MM.1S (cell line): ENCODE results near the gene CSNK1E.
A peak's percentile ranks its signal among the peaks of the same experiment; 100 is the strongest.

ENCODE experiments used
- DNase-seq: peaks from one replicate; pipeline ENCODE4 v3.0.0-alpha.2; 2015
- H2AFZ ChIP-seq: fragments of 300-600 bp; sonication (generic); 2 replicates; pipeline ENCODE4 v1.6.0; 2016; ENCODE audit warnings: antibody characterized with exemption, low read length
- H3F3A ChIP-seq: fragments of 300-600 bp; sonication (generic); 2 replicates; pipeline ENCODE4 v1.6.1; 2016; ENCODE audit warnings: mild to moderate bottlenecking, antibody characterized with exemption, low read length, moderate library complexity, mixed read lengths; ENCODE audit not compliant: insufficient read depth
- H3K27ac ChIP-seq: fragments of 300-600 bp; sonication (generic); 2 replicates; pipeline ENCODE4 v1.5.1; 2016; ENCODE audit warnings: mild to moderate bottlenecking, low read length
- H3K27me3 ChIP-seq: fragments of 300-600 bp; sonication (generic); replicated peaks from 2 replicates; pipeline ENCODE4 v1.6.0; 2016; ENCODE audit warnings: low read length; ENCODE audit not compliant: insufficient read depth
- H3K36me3 ChIP-seq: fragments of 300-600 bp; sonication (generic); replicated peaks from 2 replicates; pipeline ENCODE4 v1.6.1; 2016; ENCODE audit warnings: mild to moderate bottlenecking, low read length, mixed read lengths; ENCODE audit not compliant: insufficient read depth
- H3K4me1 ChIP-seq: fragments of 300-600 bp; sonication (generic); 2 replicates; pipeline ENCODE4 v1.6.1; 2016; ENCODE audit warnings: low read length, mixed read lengths
- H3K4me2 ChIP-seq: fragments of 300-600 bp; sonication (generic); 2 replicates; pipeline ENCODE4 v1.6.0; 2016; ENCODE audit warnings: low read depth, low read length
- H3K4me3 ChIP-seq: fragments of 300-600 bp; sonication (generic); 2 replicates; pipeline ENCODE4 v1.5.1; 2016; ENCODE audit warnings: low read length, mixed read lengths
- H3K79me2 ChIP-seq: fragments of 300-600 bp; sonication (generic); 2 replicates; pipeline ENCODE4 v1.6.1; 2016; ENCODE audit warnings: mixed run types, low read length, mixed read lengths
- H3K9ac ChIP-seq: fragments of 300-600 bp; sonication (generic); 2 replicates; pipeline ENCODE4 v1.6.1; 2016; ENCODE audit warnings: low read length, mixed read lengths
- H3K9me2 ChIP-seq: fragments of 300-600 bp; sonication (generic); replicated peaks from 2 replicates; pipeline ENCODE4 v1.6.1; 2016; ENCODE audit warnings: mild to moderate bottlenecking, low read length, mixed read lengths; ENCODE audit not compliant: insufficient read depth
- H3K9me3 ChIP-seq: fragments of 300-600 bp; sonication (generic); replicated peaks from 2 replicates; pipeline ENCODE4 v1.6.1; 2016; ENCODE audit warnings: mild to moderate bottlenecking, low read length, mixed read lengths; ENCODE audit not compliant: insufficient read depth
- H4K20me1 ChIP-seq: fragments of 300-600 bp; sonication (generic); 2 replicates; pipeline ENCODE4 v1.6.1; 2016; ENCODE audit warnings: mild to moderate bottlenecking, low read length, moderate library complexity, mixed read lengths; ENCODE audit not compliant: insufficient read depth
- CTCF ChIP-seq: fragments of 300-600 bp; sonication (generic); IDR thresholded peaks from 2 replicates; pipeline ENCODE4 v1.5.1; 2016; ENCODE audit warnings: antibody characterized with exemption, low read length, mixed read lengths
- EZH2 ChIP-seq: fragments of 300-600 bp; sonication (generic); optimal IDR thresholded peaks from 2 replicates; pipeline ENCODE3; 2017; ENCODE audit warnings: low read depth, mild to moderate bottlenecking, antibody characterized with exemption, low read length, mixed read lengths
- EZH2phosphoT487 ChIP-seq: fragments of 300-600 bp; sonication (generic); IDR thresholded peaks from 2 replicates; pipeline ENCODE4 v1.6.1; 2018; ENCODE audit warnings: antibody characterized with exemption, low read length

The CSNK1E gene

GRCh38 chr22:38246692-38247091 lies 70.5 kb downstream of the CSNK1E start:
- H3K9me2 ChIP-seq = no peaks in the 10 kb centered on the region
- H3F3A ChIP-seq = peaks cover 34% of the 10 kb centered on the region
- no peak for DNase-seq
- TF ChIP-seq CTCF = no peak
- no peak for TF ChIP-seq EZH2phosphoT487
- TF ChIP-seq EZH2 = no peak
- peaks cover 87% of the 10 kb centered on the region for H3K4me1 ChIP-seq
- peaks cover 80% of the 10 kb centered on the region for H3K79me2 ChIP-seq
- no peak overlapping the region for H3K9ac ChIP-seq
- H3K9me3 ChIP-seq = no peaks in the 10 kb centered on the region
- peaks cover 2% of the 10 kb centered on the region for H3K36me3 ChIP-seq
- no peak overlapping the region for H3K4me2 ChIP-seq
- no peak overlapping the region for H3K4me3 ChIP-seq
- no peaks in the 10 kb centered on the region for H3K27me3 ChIP-seq
- H3K27ac ChIP-seq = peak overlapping the region; percentile 48; the same call in 1 of the 2 replicates
- no peak overlapping the region for H2AFZ ChIP-seq
- H4K20me1 ChIP-seq = no peaks in the 10 kb centered on the region

DNA sequence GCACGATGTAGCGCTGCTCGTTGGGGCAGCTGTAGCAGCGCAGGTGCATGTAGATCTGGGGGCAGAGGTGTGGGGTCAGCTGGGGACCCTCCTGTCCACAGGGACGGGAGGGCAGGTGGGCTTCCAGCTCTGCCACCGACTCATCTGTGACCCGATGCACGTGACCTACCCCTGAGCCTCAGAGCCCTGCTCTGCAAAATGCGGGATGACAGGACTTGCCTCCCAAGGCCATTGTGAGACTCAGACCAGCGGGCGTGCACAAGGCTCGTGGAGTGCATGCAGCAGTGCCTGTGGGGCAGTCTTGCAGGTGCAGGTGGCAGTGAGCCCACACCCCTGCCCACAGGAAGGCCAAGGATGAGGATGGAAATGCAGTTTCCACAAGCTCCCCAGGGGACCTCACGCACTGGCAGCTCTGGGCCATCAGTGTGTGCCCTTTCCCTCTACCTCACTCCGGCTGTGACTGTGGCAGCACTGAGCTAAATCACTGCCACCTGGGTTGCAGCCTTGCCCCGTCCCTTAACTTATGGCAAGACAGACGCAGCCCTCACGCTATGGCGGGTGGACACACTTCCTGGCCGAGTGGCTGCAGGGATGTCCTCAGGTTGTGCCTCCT lies 71.1 kb downstream of the CSNK1E start:
- TF ChIP-seq EZH2 = no peak
- no peak for TF ChIP-seq CTCF
- TF ChIP-seq EZH2phosphoT487 = no peak
- Histone ChIP-seq H4K20me1 (no peaks in the 10 kb centered on the region), H3K4me3 (no peak overlapping the region), H2AFZ (no peak overlapping the region), H3K4me2 (no peak overlapping the region), H3K9me2 (no peaks in the 10 kb centered on the region), H3K27me3 (no peaks in the 10 kb centered on the region), H3K4me1 (peaks cover 82% of the 10 kb centered on the region), H3K79me2 (peaks cover 80% of the 10 kb centered on the region), H3K9ac (no peak overlapping the region), H3K9me3 (no peaks in the 10 kb centered on the region), H3F3A (peaks cover 29% of the 10 kb centered on the region), H3K36me3 (peaks cover 2% of the 10 kb centered on the region), H3K27ac (peak overlapping the region; percentile 48; the same call in 1 of the 2 replicates)
- DNase-seq = no peak

GRCh38 chr22:38244106-38244505 lies 73.1 kb downstream of the CSNK1E start:
- Histone ChIP-seq H3K27me3 (no peaks in the 10 kb centered on the region), H3K4me1 (peaks cover 67% of the 10 kb centered on the region), H3K36me3 (peaks cover 2% of the 10 kb centered on the region; the same call in 1 of the 2 replicates), H3K9ac (peak overlapping the region; percentile 48), H2AFZ (no peak overlapping the region), H3K9me2 (no peaks in the 10 kb centered on the region), H3K4me3 (no peak overlapping the region), H3K27ac (peak overlapping the region; percentile 92), H3K9me3 (no peaks in the 10 kb centered on the region), H4K20me1 (no peaks in the 10 kb centered on the region), H3K79me2 (peaks cover 80% of the 10 kb centered on the region), H3K4me2 (peak overlapping the region; percentile 38), H3F3A (peaks cover 15% of the 10 kb centered on the region)
- TF ChIP-seq EZH2 = no peak
- TF ChIP-seq EZH2phosphoT487 = no peak
- TF ChIP-seq CTCF = no peak
- peak; percentile 93 for DNase-seq
